ENCODE measurements around the gene NUDT14. TPM values are rescaled to one million over a fixed set of nuclear protein-coding genes. Genes with fewer than 3 reads are reported as not detected.

Gene NUDT14
- total RNA-seq, 1 donor from 2014 or later: 59.1 TPM

DNA sequence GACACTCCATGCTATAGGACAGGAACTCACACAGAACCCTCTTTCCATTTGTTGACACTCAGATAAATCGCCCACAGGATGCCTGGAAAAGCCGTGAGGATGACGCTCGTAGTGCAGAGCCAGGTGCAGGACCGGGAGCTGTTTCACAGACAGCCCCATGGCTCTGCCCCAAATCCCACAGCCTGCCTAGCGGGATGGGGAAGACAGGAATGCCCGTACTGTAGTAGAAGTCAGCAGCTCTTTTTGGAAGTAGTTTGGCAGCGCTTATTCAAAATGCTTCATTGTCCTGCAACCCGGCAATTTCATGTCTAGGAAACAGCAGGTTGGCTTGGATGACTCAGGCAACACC lies 54.2 kb downstream of the NUDT14 start:
- no peaks in the 10 kb centered on the region for H3K9me3 ChIP-seq
- no peak overlapping the region for H3K4me3 ChIP-seq
- H3K27me3 ChIP-seq: peaks cover 6% of the 10 kb centered on the region
- H3K36me3 ChIP-seq: no peaks in the 10 kb centered on the region
- no peak for ATAC-seq
- DNase-seq: no peak
- TF ChIP-seq, protein P1, sequence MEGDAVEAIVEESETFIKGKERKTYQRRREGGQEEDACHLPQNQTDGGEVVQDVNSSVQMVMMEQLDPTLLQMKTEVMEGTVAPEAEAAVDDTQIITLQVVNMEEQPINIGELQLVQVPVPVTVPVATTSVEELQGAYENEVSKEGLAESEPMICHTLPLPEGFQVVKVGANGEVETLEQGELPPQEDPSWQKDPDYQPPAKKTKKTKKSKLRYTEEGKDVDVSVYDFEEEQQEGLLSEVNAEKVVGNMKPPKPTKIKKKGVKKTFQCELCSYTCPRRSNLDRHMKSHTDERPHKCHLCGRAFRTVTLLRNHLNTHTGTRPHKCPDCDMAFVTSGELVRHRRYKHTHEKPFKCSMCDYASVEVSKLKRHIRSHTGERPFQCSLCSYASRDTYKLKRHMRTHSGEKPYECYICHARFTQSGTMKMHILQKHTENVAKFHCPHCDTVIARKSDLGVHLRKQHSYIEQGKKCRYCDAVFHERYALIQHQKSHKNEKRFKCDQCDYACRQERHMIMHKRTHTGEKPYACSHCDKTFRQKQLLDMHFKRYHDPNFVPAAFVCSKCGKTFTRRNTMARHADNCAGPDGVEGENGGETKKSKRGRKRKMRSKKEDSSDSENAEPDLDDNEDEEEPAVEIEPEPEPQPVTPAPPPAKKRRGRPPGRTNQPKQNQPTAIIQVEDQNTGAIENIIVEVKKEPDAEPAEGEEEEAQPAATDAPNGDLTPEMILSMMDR (IDR thresholded peaks at IDR 0.05): no peak
- intact Hi-C loops (cut with DNase I): no loop called here
- no peak overlapping the region for H3K27ac ChIP-seq
- H3K4me1 ChIP-seq: no peaks in the 10 kb centered on the region

DNA sequence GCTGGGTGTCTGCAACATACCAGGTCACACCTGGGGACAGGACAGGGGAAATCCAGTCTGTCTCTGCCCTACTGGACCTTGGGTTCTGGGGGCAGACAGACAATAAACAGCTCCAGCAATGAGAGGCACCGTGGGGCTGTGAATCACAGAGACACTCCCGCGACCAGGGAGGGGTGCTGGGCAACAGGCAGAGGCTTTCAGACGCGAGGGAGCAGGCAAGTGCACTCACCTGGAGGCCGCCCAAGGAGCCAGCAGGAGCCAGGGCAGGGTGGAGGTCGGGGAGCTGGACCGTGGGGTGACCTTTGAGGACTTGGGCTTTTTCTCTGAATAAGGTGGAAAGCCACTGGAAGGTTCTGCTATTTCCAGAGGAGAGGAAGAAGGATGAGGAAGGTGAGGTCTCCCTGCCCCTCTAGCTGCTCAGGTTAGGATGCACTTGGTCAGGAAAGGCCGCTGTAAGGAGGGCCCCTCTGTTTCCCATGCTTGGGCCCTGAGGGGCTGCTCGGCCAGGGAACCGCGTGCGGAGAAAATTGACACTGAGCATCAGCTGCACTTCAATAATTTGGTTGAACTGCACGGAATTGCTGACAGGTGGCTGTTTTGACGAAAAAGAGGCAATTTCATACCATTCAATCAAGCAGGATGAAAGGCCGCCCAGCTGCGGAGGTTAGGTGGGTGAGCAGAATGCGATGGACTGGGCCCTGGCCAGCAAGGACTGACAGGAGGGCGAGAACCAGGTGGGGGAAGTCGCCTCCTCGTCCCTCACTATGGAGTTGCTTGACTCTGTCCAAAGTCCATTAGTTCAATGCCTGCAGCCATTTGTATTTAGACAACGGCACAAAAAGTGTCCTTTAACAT lies 54.8 kb downstream of the NUDT14 start:
- Histone ChIP-seq H3K27me3 (peaks cover 6% of the 10 kb centered on the region), H3K4me3 (no peak overlapping the region), H3K27ac (no peak overlapping the region), H3K9me3 (no peaks in the 10 kb centered on the region), H3K36me3 (no peaks in the 10 kb centered on the region), H3K4me1 (no peaks in the 10 kb centered on the region)
- ATAC-seq (no peak), DNase-seq (no peak)
- intact Hi-C loops (cut with DNase I): no loop called here
- TF ChIP-seq, protein P1 (IDR thresholded peaks at IDR 0.05): no peak

DNA sequence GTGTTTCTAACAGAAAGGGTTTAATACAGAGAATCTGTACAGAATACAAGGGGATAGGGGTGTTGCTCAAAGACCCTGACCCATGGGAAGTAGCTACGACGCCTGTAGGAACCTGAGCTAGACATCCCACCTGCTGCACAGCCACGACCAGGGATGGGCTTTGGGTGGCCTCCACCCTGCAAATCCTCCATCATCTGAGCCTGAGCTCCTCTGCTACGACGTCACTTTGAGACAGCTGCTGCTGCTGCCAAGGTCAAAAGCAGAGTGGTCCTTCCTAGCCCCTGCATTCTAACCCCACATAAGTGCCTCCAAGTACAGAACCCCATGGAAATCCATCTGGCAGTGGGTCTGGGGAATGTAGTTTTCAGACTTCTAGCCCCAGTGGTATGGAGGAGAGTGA lies 56.3 kb downstream of the NUDT14 start:
- DNase-seq: no peak
- TF ChIP-seq, protein P1 (IDR thresholded peaks at IDR 0.05): no peak
- no peak for ATAC-seq
- H3K9me3 ChIP-seq: no peaks in the 10 kb centered on the region
- intact Hi-C loops (cut with DNase I): no loop called here
- H3K4me3 ChIP-seq: no peak overlapping the region
- H3K36me3 ChIP-seq: no peaks in the 10 kb centered on the region
- no peaks in the 10 kb centered on the region for H3K4me1 ChIP-seq
- H3K27ac ChIP-seq: no peak overlapping the region
- H3K27me3 ChIP-seq: peaks cover 6% of the 10 kb centered on the region

DNA sequence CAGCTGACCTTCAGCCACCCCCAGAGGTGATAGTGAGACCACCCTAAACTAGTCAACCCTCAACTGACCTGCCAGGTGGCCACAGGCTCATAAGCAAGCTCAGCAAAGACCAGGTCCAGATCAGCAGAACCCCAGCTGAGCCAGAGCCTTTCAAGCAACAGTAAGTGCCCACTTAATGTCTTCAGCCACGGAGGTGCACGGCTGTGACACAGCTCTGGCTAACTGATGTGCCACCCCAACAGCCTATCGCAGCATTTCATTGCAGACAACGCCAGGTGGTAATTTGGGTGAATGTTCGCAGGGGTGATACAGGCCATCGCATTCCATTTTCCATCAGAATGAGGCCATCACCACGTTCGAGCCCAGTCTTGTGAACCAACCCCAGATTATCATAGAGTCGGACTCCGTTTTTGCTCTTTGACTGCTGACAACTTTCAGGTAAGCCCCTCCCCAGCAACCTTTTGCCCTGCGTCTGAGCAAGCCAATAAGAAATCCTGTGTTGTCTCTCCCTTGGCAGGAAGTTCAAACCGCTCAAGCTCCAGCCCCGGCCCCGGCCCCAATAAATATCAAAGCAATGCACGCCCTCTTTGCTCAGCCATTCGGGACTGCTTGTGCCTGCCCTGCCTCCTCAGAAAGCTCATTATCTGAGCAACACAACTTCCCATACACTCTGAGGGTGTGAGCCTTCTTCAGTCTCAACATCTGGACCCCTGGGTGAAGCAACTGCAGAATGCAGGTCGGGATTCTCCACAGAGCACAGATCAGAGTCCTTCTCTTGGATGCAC lies 56.9 kb downstream of the NUDT14 start:
- no peak overlapping the region for H3K27ac ChIP-seq
- no peak overlapping the region for H3K4me3 ChIP-seq
- H3K27me3 ChIP-seq: peaks cover 6% of the 10 kb centered on the region
- H3K36me3 ChIP-seq: no peaks in the 10 kb centered on the region
- no peak for ATAC-seq
- H3K9me3 ChIP-seq: no peaks in the 10 kb centered on the region
- no peak for DNase-seq
- TF ChIP-seq, protein P1 (IDR thresholded peaks at IDR 0.05): no peak
- intact Hi-C loops (cut with DNase I): no loop called here
- no peaks in the 10 kb centered on the region for H3K4me1 ChIP-seq

DNA sequence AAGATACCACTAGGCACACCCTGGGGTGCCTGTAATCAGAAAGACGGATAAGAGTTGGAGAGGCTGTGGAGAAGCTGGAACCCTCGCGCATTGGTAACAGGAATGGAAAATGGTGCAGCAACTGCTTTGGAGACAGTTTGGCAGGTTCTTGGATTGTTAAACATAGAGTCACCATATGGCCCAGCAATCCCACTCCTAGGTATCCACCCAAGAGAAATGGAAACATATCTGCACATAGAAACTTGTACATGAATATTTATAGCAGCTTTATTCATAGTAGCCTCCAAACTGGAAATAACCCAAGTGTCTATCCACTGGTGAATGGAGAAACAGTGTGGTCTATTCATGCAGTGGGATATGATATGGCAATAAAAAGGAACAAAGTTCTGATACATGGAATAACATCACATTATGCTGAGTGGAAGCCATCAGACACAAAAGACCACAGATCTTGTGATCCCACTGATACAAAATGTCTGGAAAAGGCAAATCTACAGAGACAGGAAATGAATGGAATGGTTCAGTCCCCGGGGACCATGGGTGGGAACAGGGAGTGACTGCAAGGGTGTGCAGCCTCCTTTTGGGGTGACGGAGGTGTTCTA lies 57.9 kb downstream of the NUDT14 start:
- no peak overlapping the region for H3K27ac ChIP-seq
- H3K9me3 ChIP-seq: no peaks in the 10 kb centered on the region
- ATAC-seq (no peak), DNase-seq (no peak)
- TF ChIP-seq, protein P1 (IDR thresholded peaks at IDR 0.05): no peak
- H3K36me3 ChIP-seq: no peaks in the 10 kb centered on the region
- peaks cover 5% of the 10 kb centered on the region for H3K27me3 ChIP-seq
- H3K4me3 ChIP-seq: no peak overlapping the region
- no peaks in the 10 kb centered on the region for H3K4me1 ChIP-seq
- intact Hi-C loops (cut with DNase I): no loop called here

Small RNA genes within 50 kb of the gene (microRNA-seq; reads per million reads assigned to microRNA genes)
- not detected for gene MIR6765 (ENCODE audit: borderline microRNAs expressed)

Other genes starting within 250 kb of the NUDT14 start
- gene AHNAK2, start 202.9 kb downstream of the NUDT14 start, total RNA-seq: 13.7 TPM
- gene CLBA1, start 195.5 kb downstream of the NUDT14 start, total RNA-seq: 6.9 TPM
- gene CDCA4, start 160.2 kb downstream of the NUDT14 start, total RNA-seq: 4.1 TPM
- 6.7 TPM for gene GPR132, start 115.9 kb downstream of the NUDT14 start, total RNA-seq
- 31.2 TPM for gene JAG2, start 12.5 kb downstream of the NUDT14 start, total RNA-seq
- 51.3 TPM for gene BTBD6, start 67.2 kb upstream of the NUDT14 start, total RNA-seq
- gene BRF1, start 119.7 kb upstream of the NUDT14 start, total RNA-seq: 31.2 TPM
- 86.6 TPM for gene PACS2, start 133.4 kb upstream of the NUDT14 start, total RNA-seq
- gene TEX22, start 217.2 kb upstream of the NUDT14 start, total RNA-seq: 3.2 TPM
- gene MTA1, start 238.5 kb upstream of the NUDT14 start, total RNA-seq: 74.8 TPM